ENCODE data around the gene NUP43.
"Not testable (repeated sequence)": the region's sequence is repeated elsewhere in the genome, so short reads cannot be mapped to it uniquely, and the experiment has no call there.

NUP43 gene

DNA sequence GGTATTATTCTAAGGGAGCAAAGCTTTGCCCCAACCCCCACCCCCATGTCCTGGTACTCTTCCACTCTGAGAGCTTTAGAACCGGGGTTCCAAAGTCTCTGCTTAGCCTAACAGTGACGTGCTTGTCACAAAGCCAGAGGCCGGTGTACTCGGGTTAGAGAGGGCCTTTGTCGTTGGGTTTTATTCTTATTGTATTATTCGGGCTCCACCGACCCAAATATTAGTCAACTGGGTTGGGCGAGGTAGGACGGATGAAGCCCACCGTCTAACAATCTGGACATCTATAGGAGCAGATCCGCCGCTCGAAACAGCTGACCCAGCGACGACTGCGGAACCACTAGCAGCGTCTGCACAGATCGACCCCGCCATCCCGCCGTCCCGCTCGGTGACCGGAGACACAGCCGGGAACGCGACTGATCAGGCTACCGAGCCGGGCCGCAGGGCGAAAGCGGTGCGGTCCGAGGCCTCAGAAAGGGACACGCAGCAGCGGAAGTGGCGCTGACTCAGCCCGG lies 2.8 kb upstream of the NUP43 start:
- not testable (repeated sequence) for DNase-seq (ENCODE audit: low spot score)

DNA sequence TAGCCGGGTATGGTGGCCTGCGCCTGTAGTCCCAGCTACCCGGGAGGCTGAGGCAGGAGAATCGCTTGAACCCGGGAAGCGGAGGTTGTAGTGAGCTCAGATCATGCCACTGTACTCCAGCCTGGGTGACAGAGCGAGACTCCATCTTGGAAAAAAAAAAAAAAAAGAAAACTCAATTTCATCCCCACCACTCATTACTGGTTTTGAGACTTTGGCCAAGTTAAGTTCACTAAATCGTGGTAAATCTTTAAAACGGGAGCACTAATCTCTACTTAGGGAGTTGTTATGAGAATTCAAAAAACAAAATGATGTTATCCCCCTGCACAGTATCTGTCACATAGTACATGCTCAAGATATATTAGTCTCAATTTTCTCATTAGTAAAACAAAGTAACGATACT lies 1.1 kb downstream of the NUP43 start:
- DNase-seq (ENCODE audit: low spot score): not testable (repeated sequence)

DNA sequence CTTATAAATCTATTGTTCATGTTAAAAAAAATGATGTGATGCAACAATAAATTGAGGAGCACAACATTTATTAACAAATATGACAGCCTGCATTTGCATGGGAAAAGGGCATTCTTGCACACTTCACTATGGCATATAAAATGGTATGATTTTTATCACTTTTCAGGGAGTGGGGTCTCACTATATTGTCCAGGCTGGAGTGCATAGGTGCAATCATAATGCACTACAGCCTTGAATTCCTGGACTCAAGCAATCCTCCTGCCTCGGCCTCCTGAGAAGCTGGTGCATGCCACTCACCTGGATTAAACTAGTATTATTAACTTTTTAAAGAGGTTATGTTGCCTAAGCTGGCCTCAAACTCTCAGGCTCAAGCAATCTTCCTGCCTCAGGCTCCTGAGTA lies 11.4 kb downstream of the NUP43 start:
- no peak for DNase-seq (ENCODE audit: low spot score)

DNA sequence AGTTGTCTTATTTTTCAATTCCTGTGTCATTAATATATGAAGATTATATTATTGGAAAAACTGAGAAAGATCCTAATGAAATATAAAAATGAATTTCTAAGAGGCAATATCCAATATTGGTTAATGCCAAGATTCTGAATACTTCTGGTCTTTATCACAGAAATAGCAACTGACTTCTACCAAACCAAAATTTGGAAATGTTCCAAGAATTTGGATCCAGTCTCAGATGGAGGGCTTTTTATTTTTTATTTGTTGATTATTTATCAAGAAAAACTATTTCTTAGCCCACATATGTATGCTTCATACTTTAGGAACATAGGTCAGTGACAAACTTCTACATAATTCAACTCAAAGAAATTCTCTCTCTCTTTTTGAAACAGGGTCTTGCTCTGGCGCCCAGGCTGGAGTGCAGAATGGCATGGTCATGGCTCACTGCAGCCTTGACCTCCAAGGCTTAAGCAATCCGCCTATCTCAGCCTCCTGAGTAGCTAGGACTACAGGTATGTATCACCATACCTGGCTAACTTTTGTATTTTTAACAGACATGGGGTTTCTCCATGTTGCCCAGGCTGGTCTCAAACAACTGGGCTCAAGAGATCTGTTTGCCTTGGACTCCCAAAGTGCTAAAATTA lies 13.1 kb downstream of the NUP43 start:
- no peak for DNase-seq (ENCODE audit: low spot score)

DNA sequence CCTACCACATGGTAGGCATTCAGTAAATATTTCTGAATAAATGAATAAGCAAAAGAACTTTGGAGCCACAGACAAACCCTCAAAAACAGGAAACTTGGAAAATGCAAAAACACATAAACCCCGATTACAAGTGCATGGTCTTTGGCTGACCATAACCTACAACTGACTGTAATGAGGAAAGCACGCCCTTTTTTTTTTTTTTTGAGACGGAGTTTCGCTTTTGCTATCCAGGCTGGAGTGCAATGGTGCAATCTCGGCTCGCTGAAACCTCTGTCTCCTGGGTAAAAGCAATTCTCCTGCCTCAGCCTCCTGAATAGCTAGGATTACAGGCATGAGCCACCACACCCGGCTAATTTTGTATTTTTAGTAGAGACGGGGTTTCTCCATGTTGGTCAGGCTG lies 16.5 kb downstream of the NUP43 start:
- no peak for DNase-seq (ENCODE audit: low spot score)

DNA sequence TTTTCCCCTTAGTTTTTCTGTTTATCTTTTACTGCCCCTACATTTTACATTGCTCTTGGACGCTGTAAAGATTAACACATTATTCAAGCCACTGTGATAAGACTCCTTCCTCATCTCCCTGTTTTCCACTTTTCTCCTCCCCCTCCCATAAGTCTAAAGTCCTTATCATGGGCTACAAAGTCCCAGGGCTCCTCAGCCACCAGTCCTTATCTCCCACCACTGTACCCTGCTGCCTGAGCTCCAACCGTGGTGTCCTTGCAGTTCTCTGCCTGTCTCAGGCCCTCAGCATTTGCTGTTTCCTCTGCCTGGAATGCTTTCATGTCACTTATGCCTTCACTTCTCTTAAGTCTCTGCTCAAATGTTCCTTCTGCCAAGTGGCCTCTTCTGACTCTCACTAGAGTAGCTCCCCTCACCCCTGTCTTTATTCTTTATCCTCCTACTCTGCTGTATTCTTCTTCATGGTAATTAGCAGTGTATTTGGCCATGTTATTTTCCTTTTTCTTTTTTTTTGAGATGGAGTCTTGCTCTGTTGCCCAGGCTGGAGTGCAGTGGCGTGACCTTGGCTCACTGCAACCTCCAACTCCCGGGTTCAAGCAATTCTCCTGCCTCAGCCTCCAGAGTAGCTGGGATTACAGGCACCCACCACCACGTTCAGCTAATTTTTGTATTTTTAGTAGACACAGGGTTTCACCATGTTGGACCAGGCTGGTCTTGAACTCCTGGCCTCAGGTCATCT lies 17.7 kb downstream of the NUP43 start:
- no peak for DNase-seq (ENCODE audit: low spot score)

DNA sequence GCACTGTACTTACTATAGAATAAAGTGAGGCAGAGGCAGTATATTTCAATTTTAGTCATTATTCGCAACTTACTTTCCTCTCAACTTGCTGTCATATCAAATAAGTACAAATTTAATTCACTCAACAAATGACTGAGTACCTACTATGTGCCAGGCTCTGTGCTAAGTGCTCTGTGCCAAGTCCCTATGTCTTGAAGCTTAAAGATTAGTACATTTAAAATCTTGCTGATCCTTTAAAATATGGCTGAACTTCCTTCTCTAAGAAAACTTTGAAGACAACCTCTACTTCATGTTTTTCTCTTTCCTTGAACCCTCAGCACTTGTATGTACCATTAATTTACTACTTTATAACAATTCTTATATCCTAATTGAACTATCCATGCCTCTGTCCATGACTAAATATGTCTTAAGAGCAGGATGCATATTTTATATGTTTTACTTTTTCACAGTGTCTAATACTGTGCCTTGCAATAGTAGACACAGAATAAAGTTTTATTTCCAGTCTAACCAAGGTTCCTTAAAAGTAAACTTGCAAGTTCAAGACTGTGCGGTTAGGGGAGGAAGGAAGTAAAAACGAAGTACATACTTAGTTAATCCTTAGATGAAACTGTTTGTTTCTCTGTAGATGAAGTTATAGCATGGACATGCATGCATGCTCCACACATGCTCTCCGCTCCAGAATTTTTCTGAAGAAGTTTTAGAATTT lies 18.4 kb downstream of the NUP43 start:
- no peak for DNase-seq (ENCODE audit: low spot score)

DNA sequence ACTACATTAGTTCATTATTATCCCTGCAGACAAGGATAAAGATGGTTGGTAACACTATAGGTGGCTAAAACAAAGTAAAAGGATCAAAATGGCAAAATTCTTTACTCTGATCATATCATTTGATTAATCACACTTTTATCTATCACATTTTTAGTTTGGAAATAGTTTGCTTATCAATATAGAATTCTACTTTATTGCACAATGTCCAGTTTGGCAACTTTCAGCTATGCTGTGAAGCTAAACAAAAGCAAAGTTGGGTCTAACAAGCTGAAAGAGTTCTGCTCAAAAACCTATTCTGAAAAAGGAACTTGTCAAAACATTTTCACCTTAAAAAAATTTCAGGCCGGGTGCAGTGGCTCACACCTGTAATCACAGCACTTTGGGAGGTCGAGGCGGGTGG lies 20.5 kb downstream of the NUP43 start:
- DNase-seq (ENCODE audit: low spot score): no peak

DNA sequence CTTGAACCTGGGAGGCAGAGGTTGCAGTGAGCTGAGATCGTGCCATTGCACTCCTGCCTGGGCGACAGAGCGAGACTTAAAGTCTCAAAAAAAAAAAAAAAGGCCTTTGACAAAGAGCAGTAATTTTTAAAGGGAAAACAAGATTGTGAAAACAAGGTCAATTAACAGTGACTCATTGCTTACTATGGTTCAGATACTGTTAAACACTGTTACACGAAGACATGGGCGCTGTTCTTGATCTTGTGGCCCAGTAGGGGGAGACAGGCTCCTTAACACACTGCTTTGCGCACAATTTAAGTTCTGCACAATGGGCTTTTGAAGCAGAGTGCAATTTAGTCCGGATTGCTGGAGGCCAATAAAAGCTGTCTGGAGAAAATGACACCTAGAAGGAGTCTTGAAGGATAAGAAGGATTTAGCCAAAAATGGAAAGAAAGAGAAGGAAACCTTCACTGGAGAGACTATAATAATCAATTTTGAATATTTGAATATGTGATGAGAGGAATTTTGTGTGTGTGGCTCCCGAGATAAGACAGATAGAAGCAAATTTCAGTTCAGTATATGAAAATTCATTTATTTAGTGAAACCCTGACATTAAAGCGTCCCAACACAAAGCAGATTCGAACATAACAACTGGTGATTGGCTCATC lies 22.4 kb downstream of the NUP43 start:
- DNase-seq (ENCODE audit: low spot score): peak; percentile 60

DNA sequence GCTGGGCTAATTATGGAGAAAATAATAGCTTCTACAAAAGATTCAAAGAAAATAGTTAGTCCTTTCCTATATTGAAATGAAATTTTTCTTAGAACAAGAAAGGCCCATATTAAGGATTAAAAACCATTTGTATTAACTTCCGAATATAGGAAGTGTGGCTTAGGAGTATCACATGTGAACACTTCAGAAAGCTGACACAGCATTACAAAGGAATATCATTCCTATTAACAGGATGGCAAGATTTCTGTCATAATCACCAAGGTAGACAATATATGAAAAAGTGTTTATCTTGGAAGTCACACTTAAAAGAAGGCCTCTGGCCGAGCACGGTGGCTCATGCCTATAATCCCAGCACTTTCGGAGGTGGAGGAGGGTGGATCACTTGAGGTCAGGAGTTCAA lies 23.1 kb downstream of the NUP43 start:
- DNase-seq (ENCODE audit: low spot score): no peak

DNA sequence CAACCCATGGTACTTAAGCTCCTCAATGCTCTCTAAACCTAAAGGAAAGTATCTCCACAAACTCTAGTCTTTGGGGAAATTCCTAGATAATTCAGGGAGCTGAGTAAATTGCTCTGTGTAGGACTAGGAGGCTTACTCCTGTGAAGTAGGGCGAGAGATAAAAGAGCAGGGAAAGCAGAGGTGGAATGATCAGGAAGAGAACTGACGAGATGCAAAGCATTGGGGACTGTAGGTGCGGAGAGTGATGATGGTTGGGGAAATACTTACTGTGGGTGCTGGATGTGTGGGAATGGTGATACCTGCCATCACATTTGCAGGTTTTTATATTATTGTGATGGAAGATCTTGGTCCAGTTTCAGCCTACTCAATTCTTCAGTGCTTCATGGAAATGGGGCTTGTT lies 26.8 kb downstream of the NUP43 start:
- no peak for DNase-seq (ENCODE audit: low spot score)

DNA sequence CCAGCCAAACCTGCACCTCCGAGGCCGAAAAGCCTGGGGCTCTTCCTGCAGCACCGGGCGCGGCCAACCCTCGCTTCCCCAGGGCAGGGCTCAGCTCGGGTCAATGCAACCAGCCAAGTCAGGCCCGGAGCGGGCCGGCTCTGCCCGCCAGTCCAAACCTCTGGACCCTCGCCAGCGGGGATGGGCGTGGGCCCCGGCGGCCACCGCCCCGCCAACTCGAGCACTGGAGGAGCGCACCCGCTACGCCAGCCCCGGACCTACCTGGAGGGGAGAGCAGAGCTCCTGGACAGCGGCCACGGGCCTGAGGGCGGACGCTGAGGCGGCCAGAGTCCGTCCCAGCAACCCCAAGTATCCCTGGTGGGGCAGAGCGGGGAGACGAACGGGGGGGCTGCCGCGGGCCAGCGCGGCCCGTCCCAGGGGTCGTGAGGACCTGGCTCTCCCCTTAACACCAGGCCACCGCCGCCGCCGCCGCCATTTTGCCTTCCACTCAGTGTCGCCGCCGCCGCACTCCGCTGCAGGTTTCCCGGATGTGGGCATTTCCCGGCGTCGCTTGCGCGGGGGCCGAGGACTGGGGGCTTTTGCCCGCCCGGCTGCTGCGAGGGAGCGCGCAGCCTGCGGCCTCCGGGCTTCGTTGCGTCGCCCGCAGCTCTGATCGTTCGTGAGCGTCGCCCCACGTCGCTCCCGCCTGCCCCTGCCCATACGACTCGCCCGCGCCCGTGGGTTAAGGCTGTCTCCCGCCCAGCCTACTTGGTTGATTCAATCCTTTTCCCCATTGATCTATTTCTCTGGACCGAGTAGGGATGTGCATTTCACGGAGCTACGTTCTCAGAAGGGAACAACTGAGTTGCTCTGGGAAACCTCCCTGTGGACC lies 28.5 kb downstream of the NUP43 start, which contains the start of gene LATS1:
TSS of gene LATS1 (minus strand) at position 514 of the 871 bp plus-strand sequence. CDS start 15,975 bp downstream, outside the sequence.
- DNase-seq (ENCODE audit: low spot score): peak; percentile 81

DNA sequence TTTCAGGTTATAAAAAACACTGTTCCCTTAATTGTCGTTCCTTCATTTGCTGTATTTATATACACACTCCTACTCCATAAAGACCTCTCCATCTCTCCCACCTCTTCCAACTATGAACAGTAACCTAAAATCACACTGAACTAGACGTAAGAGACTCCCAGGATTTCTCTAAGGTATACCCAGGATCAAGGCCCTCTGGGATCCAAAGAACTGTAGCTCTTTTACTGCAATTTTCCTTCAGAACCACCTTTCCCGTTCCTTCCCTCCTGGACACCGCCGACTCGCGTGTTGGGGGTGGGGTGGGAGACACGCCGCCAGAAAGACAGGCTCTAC lies 29.1 kb downstream of the NUP43 start:
- no peak for DNase-seq (ENCODE audit: low spot score)

DNA sequence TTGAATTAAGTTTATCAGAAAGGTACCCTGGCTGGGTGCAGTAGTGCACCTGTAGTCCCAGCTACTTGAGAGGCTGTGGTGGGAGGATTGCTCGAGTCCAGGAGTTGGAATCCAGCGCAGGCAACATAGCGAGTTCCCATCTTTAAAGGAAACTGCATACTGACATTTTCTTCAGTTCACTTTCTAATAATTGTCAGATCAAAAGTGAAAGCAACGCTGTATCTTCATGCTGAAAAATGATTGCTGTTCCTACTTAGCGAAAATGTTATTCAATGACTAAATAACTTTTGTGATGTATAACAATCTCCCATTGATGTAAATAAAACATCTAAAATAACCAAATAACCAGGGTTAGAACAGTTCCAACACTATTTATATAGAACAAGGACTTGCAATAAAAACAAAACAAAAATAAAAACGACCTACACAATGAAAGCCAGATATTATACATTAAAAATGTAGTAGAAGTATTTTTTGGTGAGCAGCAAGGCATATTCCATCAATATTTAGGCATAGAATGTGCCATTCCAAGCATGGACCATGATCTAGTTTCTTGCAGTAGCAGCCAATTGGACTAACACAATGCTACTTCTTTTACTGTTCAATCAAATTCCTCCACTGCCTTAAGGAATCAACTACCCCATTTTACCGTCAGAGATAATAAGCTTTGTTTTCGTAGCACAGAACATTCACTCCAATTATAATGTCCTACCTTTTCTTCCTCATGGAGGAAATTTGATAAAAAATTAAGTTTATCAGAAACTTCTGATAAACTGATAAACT lies 30.0 kb downstream of the NUP43 start:
- DNase-seq (ENCODE audit: low spot score): peak; percentile 41

DNA sequence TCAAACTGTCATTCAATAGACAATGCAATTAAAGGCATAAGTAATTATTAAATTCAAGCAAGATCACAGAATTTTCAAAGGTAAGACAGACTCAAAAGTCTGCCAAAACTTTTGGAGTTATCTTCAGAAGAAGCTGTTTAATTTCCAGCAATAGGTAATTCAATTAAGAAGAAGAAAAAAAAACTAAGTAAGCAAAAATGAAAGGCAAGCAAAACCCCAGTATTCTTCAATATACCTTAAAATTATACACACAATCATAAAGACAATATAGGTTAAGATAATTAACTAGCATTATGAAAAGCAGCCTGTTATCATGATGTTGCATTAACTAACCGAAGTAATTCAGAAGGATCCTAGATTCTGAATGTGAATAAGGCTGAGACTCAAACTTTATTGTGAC lies 31.9 kb downstream of the NUP43 start:
- DNase-seq (ENCODE audit: low spot score): no peak

DNA sequence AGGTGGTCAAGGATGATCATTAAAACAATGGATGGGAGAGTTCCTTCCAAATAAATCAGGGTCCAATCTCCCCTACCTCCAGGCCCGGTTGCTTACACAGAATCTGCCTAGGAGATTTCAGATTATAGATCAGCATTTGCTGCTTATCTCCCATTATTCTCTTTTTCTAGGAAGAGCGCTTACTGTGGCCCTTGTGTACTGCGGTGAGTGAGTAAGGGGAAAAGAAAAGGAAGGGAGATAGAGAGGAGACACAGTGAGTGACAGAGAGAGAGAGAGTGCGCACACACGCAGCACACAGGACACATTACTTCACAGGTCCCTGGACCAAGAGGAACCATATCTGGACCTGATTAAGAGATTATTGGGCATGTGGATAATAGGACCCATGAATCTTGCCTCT lies 34.6 kb downstream of the NUP43 start:
- DNase-seq (ENCODE audit: low spot score): no peak

DNA sequence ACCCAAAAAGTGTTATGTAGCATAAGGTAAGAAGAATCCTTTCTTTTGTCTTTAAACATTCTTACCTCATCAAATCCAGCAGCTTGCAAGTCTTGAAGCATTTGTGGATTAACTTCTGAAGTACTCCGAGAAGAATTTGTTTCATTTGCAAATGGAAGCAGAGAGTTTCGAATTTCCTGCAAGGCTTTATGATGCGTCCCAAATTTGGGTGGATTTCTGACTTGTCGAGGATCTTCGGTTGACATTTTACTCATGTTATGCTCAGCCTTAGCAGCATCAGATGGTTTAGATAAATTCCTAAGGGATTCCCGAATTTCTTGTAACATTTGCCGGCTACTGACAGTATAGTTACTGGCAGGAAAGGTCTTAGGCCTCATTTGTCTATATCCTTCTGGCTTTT lies 44.6 kb downstream of the NUP43 start:
- DNase-seq (ENCODE audit: low spot score): no peak

DNA sequence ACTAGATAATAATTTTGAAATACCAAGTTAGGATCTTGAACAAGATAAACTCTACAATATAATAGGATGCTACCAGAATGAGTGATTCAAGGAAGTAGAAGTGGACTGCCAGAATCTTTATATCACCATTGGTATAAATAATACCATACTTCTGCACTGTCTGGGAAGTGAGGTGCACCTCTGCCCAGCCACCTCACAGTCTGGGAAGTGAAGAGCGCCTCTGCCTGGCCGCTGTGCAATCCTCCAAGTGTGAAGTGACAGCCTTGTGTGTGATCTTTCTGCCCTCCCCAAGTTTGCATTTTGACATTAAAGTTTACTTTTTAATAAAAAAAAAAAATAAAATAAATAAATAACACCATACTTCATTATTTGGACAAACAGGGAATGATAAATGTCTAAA lies 47.2 kb downstream of the NUP43 start:
- DNase-seq (ENCODE audit: low spot score): no peak

DNA sequence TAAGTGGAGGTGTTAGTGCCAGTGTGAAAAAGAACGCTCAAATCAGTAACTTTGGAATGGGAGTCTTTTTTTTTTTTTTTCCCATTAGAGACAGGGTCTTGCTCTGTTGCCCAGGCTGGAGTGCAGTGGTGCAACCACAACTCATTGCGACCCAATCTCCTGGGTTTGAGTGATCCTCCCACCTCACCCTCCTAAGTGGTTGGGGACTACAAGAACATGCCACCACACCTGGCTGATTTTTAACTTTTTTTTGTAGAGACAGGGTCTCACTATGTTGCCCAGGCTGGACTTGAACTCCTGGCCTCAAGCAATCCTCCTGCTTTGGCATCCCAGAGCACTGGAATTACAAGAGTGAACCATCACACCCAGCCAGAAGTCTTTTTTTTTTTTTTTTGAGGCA lies 48.2 kb downstream of the NUP43 start:
- no peak for DNase-seq (ENCODE audit: low spot score)

DNA sequence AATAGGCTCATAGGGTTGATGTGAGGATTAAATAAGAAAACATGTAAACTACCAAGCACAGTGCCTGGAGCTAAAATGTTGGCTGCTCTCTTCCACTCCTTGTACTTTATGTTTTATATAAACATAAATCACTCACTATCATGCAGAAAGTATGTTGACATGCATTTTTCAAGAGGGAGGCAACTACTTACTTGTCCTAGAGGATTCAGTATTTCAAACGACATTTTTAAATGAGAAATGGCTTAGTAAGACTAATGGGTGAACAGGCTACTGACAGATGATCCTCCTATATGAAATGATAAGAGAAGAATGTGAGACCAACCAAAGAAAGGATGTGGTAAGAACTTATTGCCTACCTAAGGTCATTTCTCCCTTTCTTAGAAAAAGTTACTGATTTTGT lies 49.4 kb downstream of the NUP43 start:
- peak; percentile 51 for DNase-seq (ENCODE audit: low spot score)

DNA sequence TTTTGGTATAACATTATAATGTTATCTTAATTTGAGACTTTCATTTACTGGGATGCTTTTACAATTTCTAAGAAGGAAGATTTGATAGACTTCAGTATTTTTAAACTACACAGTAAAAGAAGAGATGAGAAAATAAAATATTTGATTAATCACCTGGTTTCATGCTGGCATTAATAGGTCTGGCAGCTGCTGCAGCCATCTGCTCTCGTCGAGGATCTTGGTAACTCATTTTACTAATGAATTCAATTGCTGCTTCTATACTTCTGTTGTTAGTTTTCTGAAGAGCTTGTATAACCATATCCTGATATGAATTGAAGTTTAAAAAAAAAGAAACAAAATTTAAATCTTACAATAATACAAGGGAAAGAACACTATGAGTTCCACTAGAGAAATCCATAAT lies 51.4 kb downstream of the NUP43 start:
- DNase-seq (ENCODE audit: low spot score): no peak
